Neural crest cell (in vitro differentiated cells): ENCODE data around the gene SNRPA. TPM values are rescaled to one million over a fixed set of nuclear protein-coding genes. Genes with fewer than 3 reads are reported as not detected.
A peak's percentile ranks its signal among the peaks of the same experiment; 100 is the strongest.
"Not testable (repeated sequence)": the region's sequence is repeated elsewhere in the genome, so short reads cannot be mapped to it uniquely, and the experiment has no call there.

Source experiments
- DNase-seq: peaks from one replicate; pipeline ENCODE4 v3.0.0; 2021; ENCODE audit warnings: low read depth, mixed read lengths, low spot score
- H3K27ac Mint-ChIP-seq: one replicate; pipeline ENCODE4 v1.8.0; 2021; ENCODE audit warnings: mild to moderate bottlenecking, mixed read lengths; ENCODE audit not compliant: unreplicated experiment
- H3K27me3 Mint-ChIP-seq: 2 replicates; pipeline ENCODE4 v1.8.0; 2021; ENCODE audit warnings: low read depth, mild to moderate bottlenecking, mixed read lengths
- H3K36me3 Mint-ChIP-seq: 2 replicates; pipeline ENCODE4 v1.8.0; 2021; ENCODE audit warnings: low read depth, mild to moderate bottlenecking, mixed read lengths
- H3K4me1 Mint-ChIP-seq: 2 replicates; pipeline ENCODE4 v1.8.0; 2021; ENCODE audit warnings: mixed read lengths
- H3K4me3 Mint-ChIP-seq: one replicate; pipeline ENCODE4 v1.8.0; 2021; ENCODE audit warnings: mild to moderate bottlenecking, mixed read lengths
- H3K9me3 Mint-ChIP-seq: 2 replicates; pipeline ENCODE4 v1.8.0; 2021; ENCODE audit warnings: mixed read lengths
- total RNA-seq: library from RNA; stranded (reverse); gene quantifications from 2 replicates; pipeline ENCODE4 v1.2.1, GENCODE V29; 2021
- TF ChIP-seq, protein P1 (sequence below): fragments of 200-600 bp; sonication (generic); conservative IDR thresholded peaks from 2 replicates; pipeline ENCODE4 v1.5.0; 2021; ENCODE audit warnings: antibody characterized with exemption, mild to moderate bottlenecking

SNRPA gene
- total RNA-seq, 1 donor from 2014 or later = 214 TPM

DNA sequence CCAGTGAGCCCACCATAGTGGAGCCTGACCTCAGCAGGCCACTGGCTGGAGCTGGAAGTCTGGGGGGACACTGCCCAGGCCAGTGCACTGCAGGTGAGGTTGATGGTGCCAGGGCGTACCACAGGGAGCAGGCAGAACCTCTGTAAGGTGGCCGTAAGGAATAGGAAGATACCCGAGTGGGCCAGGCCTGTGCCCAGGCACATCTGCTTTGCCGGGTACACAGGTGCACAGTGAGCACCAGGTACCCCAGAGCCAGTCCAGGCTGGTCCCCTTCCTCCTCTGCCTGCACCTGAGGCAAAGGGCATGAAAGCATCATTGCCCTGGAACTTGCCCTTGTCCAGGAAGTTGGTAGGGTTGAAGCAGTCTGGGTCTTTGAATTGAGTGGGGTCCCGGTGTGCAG is 57.5 kb downstream of the SNRPA start:
- no peak overlapping the region for H3K27ac Mint-ChIP-seq
- H3K36me3 Mint-ChIP-seq = peaks cover 3% of the 10 kb centered on the region
- peak overlapping the region; percentile 15 for H3K4me3 Mint-ChIP-seq
- H3K27me3 Mint-ChIP-seq = peaks cover 21% of the 10 kb centered on the region
- no peak for DNase-seq
- H3K9me3 Mint-ChIP-seq = no peaks in the 10 kb centered on the region
- TF ChIP-seq, protein P1, sequence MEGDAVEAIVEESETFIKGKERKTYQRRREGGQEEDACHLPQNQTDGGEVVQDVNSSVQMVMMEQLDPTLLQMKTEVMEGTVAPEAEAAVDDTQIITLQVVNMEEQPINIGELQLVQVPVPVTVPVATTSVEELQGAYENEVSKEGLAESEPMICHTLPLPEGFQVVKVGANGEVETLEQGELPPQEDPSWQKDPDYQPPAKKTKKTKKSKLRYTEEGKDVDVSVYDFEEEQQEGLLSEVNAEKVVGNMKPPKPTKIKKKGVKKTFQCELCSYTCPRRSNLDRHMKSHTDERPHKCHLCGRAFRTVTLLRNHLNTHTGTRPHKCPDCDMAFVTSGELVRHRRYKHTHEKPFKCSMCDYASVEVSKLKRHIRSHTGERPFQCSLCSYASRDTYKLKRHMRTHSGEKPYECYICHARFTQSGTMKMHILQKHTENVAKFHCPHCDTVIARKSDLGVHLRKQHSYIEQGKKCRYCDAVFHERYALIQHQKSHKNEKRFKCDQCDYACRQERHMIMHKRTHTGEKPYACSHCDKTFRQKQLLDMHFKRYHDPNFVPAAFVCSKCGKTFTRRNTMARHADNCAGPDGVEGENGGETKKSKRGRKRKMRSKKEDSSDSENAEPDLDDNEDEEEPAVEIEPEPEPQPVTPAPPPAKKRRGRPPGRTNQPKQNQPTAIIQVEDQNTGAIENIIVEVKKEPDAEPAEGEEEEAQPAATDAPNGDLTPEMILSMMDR = no peak
- peaks cover 69% of the 10 kb centered on the region for H3K4me1 Mint-ChIP-seq

DNA sequence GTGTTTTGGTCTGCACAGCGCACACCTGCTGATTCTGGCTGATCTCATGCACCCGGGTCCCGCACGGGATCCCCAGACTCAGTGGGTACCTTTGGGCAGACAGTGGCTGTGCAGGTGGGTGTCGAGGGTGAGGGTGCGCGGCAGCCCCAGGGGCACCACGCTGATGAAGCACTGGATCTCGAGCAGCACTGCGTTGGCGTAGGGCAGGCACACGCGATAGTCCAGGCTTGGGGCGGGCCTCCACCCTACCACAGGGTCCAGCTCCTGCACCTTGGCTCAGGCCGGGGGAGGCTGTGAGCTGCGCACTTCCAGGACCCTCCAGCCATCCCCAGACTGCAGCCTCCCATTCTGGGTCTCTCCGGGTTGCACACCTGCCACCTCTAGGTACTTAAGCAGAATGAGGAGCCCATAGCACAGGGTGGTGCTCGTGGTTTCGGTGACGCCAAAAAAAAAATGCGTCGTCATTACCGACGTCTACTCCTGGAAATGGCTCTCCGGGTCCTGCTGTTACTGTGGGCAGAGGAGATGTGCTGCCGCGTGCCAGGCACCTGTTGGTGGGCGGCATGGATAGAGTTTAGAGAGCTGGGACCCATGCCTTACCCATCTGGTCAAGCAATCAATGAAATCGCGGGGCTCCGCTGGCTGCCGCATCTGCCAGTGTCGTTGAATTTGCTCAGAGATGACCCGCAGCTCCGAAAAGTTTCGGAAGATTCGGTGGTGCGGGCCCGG is 58.5 kb downstream of the SNRPA start:
- Mint-ChIP-seq H3K36me3 (peaks cover 3% of the 10 kb centered on the region), H3K4me3 (peak overlapping the region; percentile 91), H3K9me3 (no peaks in the 10 kb centered on the region), H3K27ac (no peak overlapping the region), H3K4me1 (peaks cover 59% of the 10 kb centered on the region), H3K27me3 (peaks cover 32% of the 10 kb centered on the region)
- no peak for DNase-seq
- TF ChIP-seq, protein P1 = no peak

DNA sequence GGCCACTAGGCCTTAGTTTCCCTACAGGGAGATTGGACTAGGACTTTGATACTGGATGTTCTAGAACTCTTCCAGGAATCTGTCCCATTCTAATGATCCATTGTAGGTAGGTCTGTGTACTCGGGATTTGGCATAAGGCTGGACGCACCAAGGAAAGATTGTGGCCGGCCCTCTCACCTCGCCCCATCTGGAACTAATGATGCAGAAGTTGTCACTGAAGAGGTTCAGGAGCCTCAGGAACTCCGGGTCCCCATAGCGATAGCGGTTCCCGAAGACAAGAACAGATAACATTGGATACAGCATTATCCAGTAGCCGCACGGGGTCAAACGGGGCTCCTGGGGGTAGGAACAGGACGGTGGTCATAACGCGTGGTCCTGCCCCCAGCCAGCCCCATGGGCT is 59.2 kb downstream of the SNRPA start:
- peaks cover 38% of the 10 kb centered on the region for H3K27me3 Mint-ChIP-seq
- H3K36me3 Mint-ChIP-seq = peaks cover 3% of the 10 kb centered on the region
- TF ChIP-seq, protein P1 = no peak
- H3K27ac Mint-ChIP-seq = no peak overlapping the region
- peaks cover 52% of the 10 kb centered on the region for H3K4me1 Mint-ChIP-seq
- H3K4me3 Mint-ChIP-seq = peak overlapping the region; percentile 91
- DNase-seq = no peak
- H3K9me3 Mint-ChIP-seq = no peaks in the 10 kb centered on the region

DNA sequence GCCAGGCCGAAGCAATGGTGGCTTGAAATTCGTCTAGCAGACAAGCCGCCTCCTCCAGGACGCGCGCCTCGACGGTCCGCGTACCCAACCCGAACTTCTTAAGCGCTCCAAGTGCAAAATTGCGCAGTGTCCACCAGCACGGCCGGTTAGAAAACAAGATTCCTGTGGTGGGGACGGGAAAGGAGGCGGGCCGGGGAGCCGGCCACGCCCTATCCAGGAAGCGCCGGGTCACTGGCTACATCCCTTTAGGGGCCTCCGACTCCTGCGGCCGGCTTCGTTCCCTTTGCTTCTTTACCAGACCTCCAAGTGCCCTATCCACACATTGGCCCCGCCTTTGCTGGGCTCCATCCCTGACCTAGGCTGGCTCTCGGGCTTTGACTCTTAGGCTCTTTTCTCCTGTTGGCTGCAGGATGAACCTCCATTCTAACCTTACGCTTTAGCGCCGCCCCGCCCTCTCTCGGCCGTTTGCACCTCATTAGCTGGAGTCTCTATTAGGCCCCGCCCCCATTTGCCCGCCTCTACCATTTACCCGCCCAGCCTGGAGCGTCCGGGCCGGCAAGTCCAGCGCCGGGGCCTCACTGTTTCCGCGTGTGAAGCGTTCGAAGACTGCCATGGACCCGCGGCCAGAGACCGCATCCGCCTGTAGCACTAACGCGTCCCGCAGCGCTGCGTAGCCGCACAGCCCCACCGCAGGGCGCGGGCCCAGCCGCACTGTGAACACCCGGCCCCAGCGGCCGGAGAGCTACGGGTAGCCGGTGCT is 59.8 kb downstream of the SNRPA start:
- TF ChIP-seq, protein P1 = peak; percentile 12
- not testable (repeated sequence) for H3K9me3 Mint-ChIP-seq, H3K36me3 Mint-ChIP-seq
- Mint-ChIP-seq H3K27ac (peak overlapping the region; percentile 79), H3K4me1 (peaks cover 49% of the 10 kb centered on the region), H3K27me3 (peaks cover 42% of the 10 kb centered on the region), H3K4me3 (peak overlapping the region; percentile 91)
- DNase-seq = peak; percentile 64

DNA sequence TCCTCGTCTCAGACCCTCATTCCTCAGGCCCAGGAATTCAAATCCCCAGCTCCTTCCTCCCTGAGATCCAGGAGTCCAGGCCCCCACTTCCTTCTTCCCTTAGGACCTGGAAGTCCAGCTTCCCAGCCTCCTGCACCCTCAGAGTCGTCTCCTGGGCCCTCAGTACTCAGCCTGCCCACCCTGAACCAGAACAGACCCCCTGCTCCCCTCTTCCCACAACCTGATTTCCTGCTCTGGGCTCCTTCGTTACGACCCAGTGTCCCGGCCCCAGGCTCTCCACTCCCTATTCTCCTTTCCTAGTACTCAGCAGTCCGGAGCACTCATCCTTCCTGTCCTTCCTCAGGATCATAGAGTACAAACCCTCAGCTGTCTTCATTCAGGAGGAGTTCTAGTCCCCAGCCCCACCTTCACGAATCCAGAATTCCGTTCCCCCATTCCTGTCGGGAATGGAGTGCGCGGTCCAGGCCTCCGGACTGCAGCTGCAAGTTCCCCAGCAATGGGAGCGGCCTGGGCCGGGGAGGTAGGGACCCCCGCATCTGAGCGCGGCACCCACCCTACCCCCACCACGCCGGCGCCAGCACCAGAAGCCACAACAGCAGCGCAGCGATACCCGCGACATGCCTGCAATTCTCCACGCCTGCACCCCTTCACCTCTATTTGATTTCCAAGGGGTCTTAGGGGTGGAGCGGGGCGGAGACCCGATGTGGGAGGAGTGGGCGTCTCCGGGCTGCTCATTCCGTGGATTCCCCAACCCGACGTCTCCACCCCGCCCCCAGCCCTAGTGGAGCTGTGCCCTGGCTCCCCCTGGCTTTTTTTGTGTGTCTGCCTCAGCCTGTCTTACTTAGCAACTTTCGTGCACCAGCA is 60.7 kb downstream of the SNRPA start:
- TF ChIP-seq, protein P1 = peak; percentile 41
- no peaks in the 10 kb centered on the region for H3K9me3 Mint-ChIP-seq
- DNase-seq = no peak
- H3K27ac Mint-ChIP-seq = peak overlapping the region; percentile 78
- peak overlapping the region; percentile 89 for H3K4me3 Mint-ChIP-seq
- H3K36me3 Mint-ChIP-seq = peaks cover 3% of the 10 kb centered on the region
- peaks cover 44% of the 10 kb centered on the region for H3K27me3 Mint-ChIP-seq
- H3K4me1 Mint-ChIP-seq = peaks cover 40% of the 10 kb centered on the region

DNA sequence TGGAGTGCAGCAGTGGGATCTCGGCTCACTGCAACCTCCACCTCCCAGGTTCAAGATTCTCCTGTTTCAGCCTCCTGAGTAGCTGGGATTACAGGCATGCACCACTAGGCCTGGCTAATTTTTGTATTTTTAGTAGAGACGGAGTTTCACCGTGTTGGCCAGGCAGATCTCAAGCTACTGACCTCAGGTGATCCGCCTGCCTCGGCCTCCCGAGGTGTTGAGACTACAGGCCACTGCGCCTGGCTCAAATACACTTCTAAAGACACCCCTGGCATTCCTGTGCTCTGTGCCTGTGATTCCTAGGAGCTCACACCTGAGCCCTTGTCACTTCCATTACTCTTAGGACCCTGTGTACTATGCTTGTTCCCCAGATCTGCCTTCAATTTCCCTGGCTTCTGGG is 61.6 kb downstream of the SNRPA start:
- DNase-seq, H3K36me3 Mint-ChIP-seq, H3K27ac Mint-ChIP-seq, H3K9me3 Mint-ChIP-seq: not testable (repeated sequence)
- Mint-ChIP-seq H3K4me1 (peaks cover 33% of the 10 kb centered on the region), H3K27me3 (peaks cover 44% of the 10 kb centered on the region), H3K4me3 (peak overlapping the region; percentile 89)
